GM12865 (cell line): Measurements from ENCODE around the gene NCR2.

ENCODE experiments used
- DNase-seq: peaks from one replicate; pipeline ENCODE4 v3.0.0; 2010; ENCODE audit warnings: low read depth
- H3K4me3 ChIP-seq: 2 replicates; pipeline ENCODE4 v1.5.1; 2011; ENCODE audit warnings: mild to moderate bottlenecking, low read depth, low read length, control low read depth
- CTCF ChIP-seq: IDR thresholded peaks from 2 replicates; pipeline ENCODE4 v1.5.1; 2011; ENCODE audit warnings: low read length, control low read depth, low read depth, inconsistent platforms; ENCODE audit not compliant: insufficient read depth; ENCODE audit errors: missing control alignments

The NCR2 gene

DNA sequence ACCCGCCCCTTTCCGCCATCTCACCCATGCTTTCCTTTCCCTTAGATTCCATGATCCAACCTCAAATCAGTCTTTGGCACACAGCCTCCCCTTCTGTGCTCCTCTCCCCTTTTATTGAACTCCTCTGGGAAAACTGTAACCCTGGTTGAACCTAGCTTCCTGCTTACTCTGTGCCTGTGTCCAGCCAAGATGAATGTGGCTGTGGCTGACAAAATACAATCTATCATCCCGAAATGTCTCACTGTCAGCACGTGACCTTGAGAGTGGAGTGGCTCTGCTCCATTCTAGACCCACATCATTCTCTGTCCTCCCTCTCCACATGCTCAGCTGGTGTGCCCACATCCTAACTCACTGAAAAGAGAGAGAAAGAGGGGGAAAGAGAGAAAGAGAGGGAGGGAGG, 11.0 kb downstream of the NCR2 start:
- TF ChIP-seq CTCF, result no peak
- no peak overlapping the region for H3K4me3 ChIP-seq
- DNase-seq, result no peak

DNA sequence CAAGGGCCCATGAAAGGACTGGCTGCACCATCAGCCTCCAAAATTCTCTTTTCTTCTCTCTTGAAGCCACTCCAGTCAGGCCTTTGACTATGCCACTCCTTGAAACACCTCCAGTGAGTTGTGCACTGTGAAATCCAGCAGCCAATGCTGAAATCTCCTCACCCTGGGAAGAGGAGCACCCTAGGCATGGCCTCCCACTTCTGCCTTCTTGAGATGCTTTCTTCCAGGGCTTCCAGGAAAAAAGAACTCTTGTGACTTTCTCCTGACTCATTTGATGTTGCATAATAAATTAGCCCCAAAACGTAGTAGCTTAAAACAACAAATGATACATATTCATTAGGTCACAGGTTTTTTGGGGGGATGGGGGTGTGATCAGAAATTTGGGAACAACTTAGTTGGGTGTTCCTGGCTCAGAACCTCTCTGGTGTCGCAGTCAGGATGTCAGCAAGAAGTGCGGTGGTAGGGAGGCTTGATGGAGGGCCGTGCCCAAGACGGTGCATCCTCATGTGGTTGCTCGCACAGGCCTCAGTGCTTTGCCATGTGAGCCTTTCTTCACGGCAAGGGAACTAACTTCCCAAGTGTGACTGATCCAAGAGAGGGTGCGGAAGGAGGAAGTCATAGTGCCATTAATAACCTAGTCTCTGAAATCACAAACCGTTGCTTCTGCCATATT, 12.1 kb downstream of the NCR2 start:
- TF ChIP-seq CTCF, result no peak
- H3K4me3 ChIP-seq, result no peak overlapping the region
- no peak for DNase-seq

- TF ChIP-seq CTCF, result no peak
- H3K4me3 ChIP-seq, result no peak overlapping the region
- no peak for DNase-seq
Measured at GRCh38 chr6:41348934-41349333, 13.5 kb downstream of the NCR2 start.

DNA sequence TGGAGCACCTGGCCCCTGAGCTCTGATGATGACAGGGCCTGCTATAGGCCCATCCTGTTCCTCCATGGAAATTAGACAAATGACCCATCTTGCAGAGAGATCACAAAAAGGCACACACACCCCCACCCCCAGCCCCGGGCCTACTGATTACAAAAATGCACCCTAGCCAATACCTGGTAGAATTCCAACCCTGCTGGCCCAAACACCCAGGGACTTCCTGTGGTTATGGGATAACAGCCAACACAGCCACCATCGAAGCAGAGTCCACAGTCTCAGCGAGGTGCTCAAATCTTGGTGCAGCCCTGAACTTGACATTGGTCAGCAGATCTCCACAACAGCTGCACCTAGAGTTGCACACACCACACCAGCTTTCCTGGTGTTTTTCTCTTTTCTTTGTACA, 17.0 kb downstream of the NCR2 start:
- no peak for DNase-seq
- no peak overlapping the region for H3K4me3 ChIP-seq
- no peak for TF ChIP-seq CTCF

DNA sequence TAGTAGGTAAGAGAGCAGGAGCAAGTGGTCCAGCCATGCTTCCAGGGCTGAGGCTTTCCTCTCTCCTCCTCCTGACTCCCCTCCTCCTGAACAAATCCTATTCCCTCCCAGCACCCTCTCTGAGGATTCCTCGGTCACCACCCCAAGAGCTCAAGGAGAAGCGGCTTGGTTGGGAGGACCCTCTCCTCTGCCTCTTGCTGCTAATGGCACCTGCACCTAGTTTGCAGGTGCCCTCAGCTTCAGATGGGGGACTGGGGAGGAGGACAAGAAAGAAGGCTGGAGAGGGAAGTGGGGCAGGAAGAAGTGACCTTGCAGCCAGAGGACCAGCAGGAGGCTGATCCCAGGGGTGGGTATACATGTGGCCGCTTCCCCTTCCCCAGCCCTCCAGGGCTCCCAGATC, 17.5 kb downstream of the NCR2 start:
- no peak overlapping the region for H3K4me3 ChIP-seq
- TF ChIP-seq CTCF, result no peak
- no peak for DNase-seq

- no peak for TF ChIP-seq CTCF
- no peak overlapping the region for H3K4me3 ChIP-seq
- no peak for DNase-seq
Measured at GRCh38 chr6:41353333-41353732, 17.9 kb downstream of the NCR2 start.

- DNase-seq, result no peak
- TF ChIP-seq CTCF, result no peak
- no peak overlapping the region for H3K4me3 ChIP-seq
Measured at GRCh38 chr6:41355952-41356351, 20.5 kb downstream of the NCR2 start.
